Measurements from ENCODE around the gene CAPN6.

Gene CAPN6

GRCh38 chrX:111270339-111270738, at the start of gene CAPN6:
Gene CAPN6 (minus strand): TSS chrX:111270483. CDS start chrX:111263936, 6,547 bp downstream.
- no peak for DNase-seq (ENCODE audit: low read depth in 2 of 2)

- no peak for DNase-seq (ENCODE audit: low read depth in 2 of 2)
Observed at GRCh38 chrX:111319451-111319850, 49.2 kb upstream of the CAPN6 start.

- no peak for DNase-seq (ENCODE audit: low read depth in 2 of 2)
Observed at GRCh38 chrX:111318901-111319300, 48.6 kb upstream of the CAPN6 start.

- no peak for DNase-seq (ENCODE audit: low read depth in 2 of 2)
Observed at GRCh38 chrX:111309083-111309482, 38.8 kb upstream of the CAPN6 start.

- DNase-seq (ENCODE audit: low read depth in 2 of 2): no peak
Observed at GRCh38 chrX:111308039-111308438, 37.8 kb upstream of the CAPN6 start.

GRCh38 chrX:111302284-111302683, 32.0 kb upstream of the CAPN6 start:
- no peak for DNase-seq (ENCODE audit: low read depth in 2 of 2)

DNA sequence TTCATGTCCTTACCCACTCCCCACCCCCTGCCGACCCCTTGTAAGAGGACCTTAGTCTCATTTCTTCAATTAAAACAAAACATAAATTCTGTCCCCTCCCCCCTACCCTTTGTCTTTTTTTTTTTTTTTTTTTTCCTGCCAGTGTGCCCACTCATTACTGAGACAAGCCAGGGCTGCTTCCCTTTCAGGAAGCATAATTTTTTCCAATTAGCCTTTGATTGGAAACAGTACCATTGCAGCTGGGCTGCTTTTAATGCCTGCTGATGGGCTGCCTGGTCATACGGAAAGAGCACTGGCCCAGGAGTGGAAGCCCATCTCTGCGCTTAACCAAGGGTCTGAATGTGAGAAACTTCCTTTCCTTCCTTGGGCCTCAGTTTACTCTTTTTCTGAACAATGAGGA, 18.6 kb upstream of the CAPN6 start:
- no peak for DNase-seq (ENCODE audit: low read depth in 2 of 2)

- DNase-seq (ENCODE audit: low read depth in 2 of 2): no peak
Observed at GRCh38 chrX:111284631-111285293, 14.5 kb upstream of the CAPN6 start.

- no peak for DNase-seq (ENCODE audit: low read depth in 2 of 2)
Observed at GRCh38 chrX:111283446-111283845, 13.2 kb upstream of the CAPN6 start.

DNA sequence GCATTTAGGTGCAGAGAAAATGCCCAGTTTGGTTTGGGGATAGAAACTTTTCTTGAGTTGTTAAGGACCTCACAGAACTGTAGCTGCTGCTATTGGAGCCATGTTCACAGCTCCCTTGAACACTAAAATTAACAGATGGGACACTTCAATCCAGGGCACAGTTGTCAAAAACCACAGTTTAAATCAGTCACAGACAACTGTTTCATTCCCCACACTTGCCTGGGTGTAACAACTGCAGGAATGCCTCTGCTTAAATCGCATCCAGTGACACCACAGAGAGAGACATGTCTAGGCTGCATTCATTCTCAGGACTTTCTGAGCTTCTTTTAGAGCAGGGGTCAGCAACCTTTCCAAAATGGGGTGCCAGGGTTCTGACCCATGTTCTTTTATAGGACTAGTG, 12.7 kb upstream of the CAPN6 start:
- DNase-seq (ENCODE audit: low read depth in 2 of 2): no peak

DNA sequence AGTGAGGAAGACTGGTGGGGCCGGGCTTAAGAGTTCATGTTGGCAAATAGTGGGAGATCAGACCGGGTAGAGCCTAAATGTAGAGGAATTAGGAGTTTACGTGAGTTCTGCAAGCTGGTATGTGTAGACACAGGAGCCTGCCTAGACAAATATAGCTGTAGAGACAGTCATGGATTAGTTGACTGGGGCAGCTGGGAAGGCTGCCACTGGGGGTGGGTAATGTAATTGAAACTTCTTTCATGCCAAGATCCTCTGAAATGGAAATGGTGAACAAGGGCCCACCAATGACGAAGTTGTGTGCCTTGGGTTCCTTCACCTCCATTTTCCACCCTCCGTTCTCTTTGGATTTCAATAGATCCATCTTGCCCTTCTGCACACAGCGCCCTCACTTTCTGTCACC, 11.9 kb upstream of the CAPN6 start:
- no peak for DNase-seq (ENCODE audit: low read depth in 2 of 2)

- no peak for DNase-seq (ENCODE audit: low read depth in 2 of 2)
Observed at GRCh38 chrX:111268506-111268905, 1.8 kb downstream of the CAPN6 start.

GRCh38 chrX:111265486-111265885, 4.8 kb downstream of the CAPN6 start:
- no peak for DNase-seq (ENCODE audit: low read depth in 2 of 2)

- no peak for DNase-seq (ENCODE audit: low read depth in 2 of 2)
Observed at GRCh38 chrX:111264385-111264784, 5.9 kb downstream of the CAPN6 start.

GRCh38 chrX:111262086-111262485, 8.2 kb downstream of the CAPN6 start:
- no peak for DNase-seq (ENCODE audit: low read depth in 2 of 2)

GRCh38 chrX:111260451-111260850, 9.8 kb downstream of the CAPN6 start:
- no peak for DNase-seq (ENCODE audit: low read depth in 2 of 2)

GRCh38 chrX:111259559-111259958, 10.7 kb downstream of the CAPN6 start:
- no peak for DNase-seq (ENCODE audit: low read depth in 2 of 2)

DNA sequence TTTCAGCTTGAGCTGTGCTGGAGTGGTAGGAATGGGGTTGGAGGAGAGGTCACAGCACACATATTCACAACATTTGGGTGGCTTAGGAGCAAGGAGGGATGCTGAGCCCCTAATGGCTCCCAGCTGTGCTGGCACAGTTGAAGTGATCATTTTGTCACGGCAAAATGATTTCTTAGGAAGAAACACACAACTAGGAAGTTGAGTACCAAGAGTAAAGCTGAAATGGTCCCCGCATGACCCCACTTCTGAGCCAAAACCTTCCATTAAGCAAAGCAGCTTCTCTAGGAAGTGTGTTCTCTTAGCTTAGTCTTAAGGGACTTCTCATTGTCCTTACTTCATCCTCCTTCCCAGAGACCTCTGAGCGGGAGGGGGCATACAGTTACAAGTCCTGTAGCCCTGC, 12.6 kb downstream of the CAPN6 start:
- no peak for DNase-seq (ENCODE audit: low read depth in 2 of 2)

DNA sequence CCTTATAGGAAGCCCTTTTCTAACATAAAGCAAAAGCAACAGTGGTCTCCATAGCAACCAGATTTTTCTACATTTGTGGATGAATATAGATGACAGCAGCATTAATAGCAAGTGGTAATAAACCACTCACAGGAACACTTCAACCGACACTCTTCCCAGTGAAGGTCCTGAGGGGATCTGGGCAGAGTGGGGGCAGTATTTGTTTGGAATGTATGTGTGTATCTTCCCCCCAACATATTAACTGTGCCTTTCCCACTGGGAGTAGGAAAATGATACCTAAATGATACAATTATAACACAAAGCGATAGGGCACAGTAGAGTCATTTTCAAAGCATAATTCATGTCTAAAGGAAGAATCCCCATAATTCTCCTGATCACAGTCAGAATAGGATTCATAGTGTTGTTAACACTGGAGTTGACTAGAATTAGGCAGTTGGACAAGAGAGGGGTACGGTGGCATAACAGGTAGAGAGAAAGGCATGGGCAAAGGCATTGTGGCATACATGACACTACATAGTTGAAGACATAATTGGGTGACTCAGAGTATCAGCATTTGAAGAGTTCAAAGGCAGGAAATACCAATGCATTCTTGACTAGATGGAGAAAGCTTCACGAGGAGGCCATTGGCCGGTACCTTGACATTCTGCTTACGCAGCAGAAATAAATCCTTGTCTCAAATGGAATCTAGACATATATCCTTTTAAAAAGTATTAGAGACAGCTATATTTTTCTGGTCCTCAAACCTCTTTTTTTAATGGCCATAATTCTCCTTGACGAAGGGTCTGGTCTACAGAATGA, 15.2 kb downstream of the CAPN6 start:
- no peak for DNase-seq (ENCODE audit: low read depth in 2 of 2)

- no peak for DNase-seq (ENCODE audit: low read depth in 2 of 2)
Observed at GRCh38 chrX:111244235-111244750, 26.0 kb downstream of the CAPN6 start.

GRCh38 chrX:111216293-111216801, 53.9 kb downstream of the CAPN6 start:
- no peak for DNase-seq (ENCODE audit: low read depth in 2 of 2)

- no peak for DNase-seq (ENCODE audit: low read depth in 2 of 2)
Observed at GRCh38 chrX:111207851-111208250, 62.4 kb downstream of the CAPN6 start.

GRCh38 chrX:111200327-111200726, 70.0 kb downstream of the CAPN6 start:
- DNase-seq (ENCODE audit: low read depth in 2 of 2): no peak
